ENCODE results near the gene IL1RAPL1.

DNA sequence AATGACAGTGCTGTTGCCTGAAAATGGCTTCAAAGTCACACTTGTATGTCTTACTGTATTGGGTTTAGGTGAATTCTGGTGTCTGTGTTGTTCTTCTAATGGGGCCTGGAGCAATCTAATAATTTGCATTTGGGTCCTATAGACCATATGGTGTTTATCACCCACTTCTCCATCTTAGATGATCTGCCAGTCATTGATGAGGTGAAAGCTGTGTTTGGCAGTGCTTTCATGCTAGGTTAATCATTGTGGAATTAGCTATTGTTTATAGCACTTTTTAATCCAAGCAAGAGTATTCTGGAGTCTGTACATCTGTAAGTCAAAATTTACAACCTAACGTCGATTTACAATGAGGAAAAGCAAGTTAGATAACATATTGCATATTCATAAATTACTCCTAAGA lies 1055.9 kb downstream of the IL1RAPL1 start:
- TF ChIP-seq RAD21 (conservative IDR thresholded peaks at IDR 0.05) (no peak), EZH2 (IDR thresholded peaks at IDR 0.05; ENCODE audit: borderline replicate concordance, insufficient read depth, low read length, poor library complexity, severe bottlenecking) (no peak)
